GM19239 (cell line): Measurements from ENCODE around the gene ROBO2.

Experiments used
- DNase-seq: peaks from one replicate; pipeline ENCODE4 v3.0.0; 2011; ENCODE audit warnings: low spot score; ENCODE audit not compliant: insufficient read length
- FAIRE-seq: peaks from 2 replicates; lab custom pipeline; 2011; peaks lifted over from hg19 to GRCh38; lab: Jason Lieb, UNC

Gene ROBO2

DNA sequence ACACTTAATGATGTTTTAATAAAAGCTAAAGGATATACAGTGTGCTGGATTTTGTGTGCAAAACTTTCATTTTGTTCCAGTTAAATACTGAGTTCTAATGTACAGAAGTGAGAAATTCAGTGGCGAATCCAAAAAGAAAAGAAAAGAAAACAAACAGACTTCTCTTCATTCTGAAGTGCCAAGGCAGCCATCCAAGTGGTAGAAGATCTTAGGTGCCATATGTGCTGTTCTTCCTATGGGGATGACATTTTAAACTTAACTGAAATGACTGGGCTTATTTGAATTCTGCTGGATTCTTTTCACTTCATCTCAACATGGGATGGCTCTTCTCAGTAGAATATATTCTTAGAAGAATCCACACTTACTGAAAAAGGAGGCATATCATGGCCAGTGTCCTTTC, 416.5 kb downstream of the ROBO2 start:
- no peak for FAIRE-seq
- DNase-seq, result no peak

DNA sequence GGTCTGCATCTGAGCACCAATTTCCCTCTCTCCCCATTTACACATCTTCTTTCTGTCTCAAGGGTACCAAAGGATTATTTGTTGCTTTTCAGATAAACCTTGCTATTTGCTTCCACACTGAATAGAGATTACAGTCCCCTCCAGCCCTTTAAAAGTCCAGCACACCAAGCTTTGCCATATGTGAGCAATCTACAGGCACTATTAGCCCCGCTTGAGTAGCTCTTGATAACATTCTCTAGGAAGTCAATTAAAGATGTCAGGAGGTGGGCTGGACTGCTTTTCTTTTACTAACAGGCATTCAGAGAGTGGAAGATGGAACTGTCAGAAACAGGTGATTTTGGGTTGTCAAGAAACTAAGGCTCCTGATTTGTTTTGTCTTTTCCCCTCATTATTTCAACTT, 417.0 kb downstream of the ROBO2 start:
- no peak for DNase-seq
- no peak for FAIRE-seq

DNA sequence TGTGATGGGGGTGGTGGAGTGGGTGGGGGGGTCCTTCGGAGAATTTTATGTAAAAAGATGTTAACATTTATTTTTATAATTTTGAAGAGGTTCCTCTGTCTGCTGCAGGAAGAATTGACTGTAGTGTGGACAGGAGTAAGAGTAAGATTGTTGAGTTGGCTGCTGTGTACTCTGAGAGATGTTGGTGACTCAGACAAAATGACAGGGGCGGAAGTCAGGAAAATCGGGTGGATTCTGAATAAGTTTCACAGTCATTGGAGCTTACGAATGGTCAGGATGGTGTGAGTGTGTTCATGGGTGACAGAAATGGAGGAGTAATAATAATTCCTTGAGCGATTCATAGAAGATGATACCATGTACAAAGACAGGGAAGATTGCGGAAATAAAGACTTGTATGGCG, 420.0 kb downstream of the ROBO2 start:
- DNase-seq (no peak), FAIRE-seq (no peak)

DNA sequence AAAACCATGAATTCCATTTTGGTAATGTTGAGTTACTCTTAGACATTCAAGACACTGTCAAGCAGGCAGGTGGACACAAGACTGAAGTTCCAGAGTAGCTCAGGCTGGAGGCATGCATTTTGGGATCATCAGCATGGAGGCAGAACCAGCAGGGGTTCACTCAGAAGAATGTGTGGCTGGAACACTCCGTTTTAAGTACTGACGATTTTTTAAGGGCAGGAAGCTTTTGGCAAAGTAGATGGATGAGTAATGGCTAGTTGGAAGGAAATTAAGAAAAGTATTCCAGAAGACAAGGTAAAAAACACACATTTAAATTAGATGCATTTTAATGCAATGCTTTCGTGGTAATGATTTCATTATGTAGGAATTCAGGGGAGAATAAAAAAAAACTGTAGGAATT, 420.4 kb downstream of the ROBO2 start:
- DNase-seq, result no peak
- no peak for FAIRE-seq

DNA sequence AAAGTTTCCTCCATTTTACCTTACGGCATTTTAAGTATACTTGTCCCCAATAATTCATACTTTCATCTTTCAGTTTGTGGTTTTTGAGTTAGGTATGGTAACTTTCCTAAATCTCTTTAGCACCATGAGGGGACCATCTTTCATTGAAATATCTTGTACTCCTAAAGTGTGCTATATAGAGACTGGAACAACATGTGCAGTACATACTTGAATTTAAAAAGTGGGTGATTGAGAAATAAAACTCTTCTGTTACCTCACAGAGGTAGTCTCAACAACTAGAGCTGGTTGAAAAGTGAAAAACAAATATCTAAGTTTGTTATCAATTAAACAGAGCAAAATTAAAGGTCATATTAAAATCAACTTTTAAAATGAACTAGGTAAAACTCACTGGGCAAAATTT, 423.1 kb downstream of the ROBO2 start:
- FAIRE-seq, result no peak

DNA sequence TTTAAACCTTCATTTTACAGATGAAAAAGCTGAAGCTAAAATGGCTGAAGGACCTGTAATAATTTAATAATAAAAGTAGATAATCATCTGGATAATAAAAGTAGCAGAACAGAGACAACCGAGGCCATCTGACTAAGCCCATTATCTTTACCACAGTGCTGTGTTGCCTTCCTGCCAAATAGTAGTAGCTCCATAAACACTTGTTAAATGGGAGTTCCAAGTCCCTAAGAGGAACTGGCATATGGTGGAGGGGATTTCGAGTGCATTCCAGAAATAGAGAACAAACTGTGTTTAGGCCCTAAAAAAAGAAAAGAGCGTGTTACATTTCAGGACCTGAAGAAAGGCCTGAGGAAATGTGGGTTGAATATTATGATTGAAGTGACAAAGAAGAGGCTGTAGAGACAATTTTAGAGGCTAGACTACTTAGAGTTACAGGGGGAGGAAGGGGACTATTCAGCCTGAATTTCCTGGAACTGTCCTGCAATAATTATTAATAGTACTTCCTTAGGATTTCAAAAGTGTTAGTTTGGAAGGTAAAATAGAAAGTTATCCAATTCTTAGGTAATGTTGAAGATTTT, 424.3 kb downstream of the ROBO2 start:
- FAIRE-seq (no peak), DNase-seq (no peak)

More for the DNA sequence above, 423.1 kb downstream of the ROBO2 start:
- DNase-seq, result no peak

DNA sequence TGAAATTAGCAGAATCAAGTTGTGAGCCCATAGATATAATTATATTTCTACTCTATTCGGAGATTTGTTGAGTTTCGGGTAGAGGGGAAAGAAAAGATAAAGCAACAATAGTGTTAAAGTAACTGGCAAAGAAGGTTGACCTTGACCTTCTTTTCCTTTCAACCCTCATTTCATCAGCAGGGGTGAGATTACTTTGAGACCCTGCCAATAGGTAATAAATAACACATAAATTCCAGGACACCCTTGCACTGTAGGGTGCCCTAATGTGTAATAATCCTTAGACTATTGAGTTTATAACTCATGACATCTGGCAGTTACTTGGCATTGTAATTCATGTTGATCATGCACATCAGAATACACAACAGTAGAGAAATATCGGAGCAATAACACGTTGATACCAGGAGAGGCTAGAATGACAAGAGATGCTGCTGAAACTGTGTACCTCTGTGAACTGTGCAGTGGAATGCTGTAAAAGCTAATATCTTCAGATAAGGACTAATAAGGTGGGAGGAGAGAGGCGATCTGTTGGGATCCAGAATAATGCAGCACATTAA, 426.7 kb downstream of the ROBO2 start:
- DNase-seq (no peak), FAIRE-seq (no peak)

DNA sequence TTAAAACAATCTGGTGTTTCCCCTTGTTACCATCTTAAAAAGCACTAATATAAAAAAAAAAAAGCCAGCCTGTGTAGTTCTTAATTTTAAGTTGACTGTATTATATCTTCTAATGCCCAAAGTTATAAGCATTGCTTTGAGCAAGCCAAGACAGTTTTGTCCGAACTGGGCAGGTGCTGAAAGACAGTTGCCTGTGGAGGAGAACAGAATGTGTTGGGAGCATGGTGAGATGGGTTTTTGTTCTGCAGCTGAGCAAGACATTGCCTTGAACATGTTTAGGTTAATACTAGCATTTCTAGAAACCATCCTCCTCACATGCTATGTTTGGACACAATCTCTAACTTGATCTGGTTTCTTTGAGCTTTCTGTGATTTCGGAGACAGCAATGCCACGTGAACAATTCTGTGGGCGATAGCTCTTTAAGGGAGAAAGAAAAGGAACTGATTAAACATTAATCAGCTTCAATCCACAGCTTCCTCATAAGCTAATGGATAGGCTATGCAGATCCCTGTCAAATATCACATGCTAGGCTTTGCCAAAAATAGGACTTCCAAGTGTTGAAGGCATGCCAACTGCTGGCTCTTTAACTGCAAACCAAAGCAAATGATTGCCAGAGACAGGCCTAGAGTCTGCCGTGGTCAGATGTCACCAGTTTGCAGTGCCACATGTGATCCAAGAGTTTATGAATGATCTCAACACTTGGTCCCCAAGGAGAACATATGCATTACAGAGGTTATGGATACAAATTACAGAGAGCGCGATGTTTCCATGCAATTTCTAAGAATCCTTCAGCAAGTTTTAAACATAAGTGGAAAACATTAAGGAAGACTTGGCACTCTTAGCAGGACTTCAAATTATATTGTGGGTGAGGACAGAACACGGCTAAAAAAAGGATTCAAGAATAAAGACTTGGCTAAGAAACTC, 428.1 kb downstream of the ROBO2 start:
- DNase-seq (no peak), FAIRE-seq (no peak)

DNA sequence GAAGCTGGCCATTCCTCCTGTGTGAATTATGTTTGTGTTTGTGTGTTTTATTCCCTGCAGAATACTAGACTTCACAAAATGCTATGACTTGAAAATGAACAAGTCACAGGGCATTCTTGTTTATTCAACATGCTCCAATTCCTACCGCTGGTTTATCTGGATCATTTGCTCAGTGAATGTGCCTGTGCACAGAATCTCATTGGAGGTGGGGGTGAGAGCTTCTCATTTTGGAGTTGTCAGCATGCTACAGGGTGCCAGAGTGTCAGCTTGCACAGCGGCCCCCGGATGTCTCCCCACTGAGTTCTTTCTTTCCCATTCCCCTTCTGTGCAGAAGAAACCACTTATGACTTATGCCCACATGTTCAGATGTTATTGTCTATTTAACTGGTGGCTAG, 428.7 kb downstream of the ROBO2 start:
- DNase-seq (no peak), FAIRE-seq (no peak)

DNA sequence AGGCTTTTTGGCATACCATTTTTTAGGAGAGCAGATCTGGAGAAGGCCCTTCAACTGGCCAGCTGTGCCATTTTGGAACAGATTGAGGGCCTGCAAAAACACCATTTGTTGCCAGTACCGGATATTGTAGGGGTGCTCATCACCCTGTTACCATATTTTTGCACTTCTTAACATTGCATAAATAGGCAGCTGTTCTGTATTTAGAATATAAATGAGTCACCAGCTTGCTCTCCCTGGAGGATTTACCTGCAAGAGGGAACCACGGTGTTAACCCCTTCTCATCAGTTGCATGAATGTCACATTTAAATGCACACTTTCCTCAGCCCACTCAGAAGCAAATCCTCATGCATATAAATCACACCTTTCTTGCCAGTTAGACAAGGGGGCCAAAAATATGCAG, 435.6 kb downstream of the ROBO2 start:
- DNase-seq (no peak), FAIRE-seq (no peak)

DNA sequence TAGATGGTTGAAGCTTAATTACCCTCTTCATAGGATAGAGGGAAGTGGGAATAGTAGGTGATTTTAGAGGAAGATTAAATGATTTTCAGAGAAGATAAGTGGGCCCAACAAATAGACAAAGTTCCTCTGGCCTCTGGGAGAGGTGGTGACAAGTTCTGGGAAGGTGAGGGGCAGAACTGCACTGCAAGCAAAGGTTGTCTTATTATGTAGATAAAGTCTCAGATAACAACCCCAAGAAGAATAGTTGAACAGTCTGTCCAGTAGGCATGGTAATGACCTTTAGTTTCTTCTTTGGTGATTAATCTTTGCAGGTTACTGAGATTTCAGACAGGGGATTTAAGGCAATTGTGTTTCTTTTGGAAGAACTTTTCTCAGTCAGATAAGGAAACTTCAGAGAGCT, 439.1 kb downstream of the ROBO2 start:
- no peak for DNase-seq
- FAIRE-seq, result no peak

DNA sequence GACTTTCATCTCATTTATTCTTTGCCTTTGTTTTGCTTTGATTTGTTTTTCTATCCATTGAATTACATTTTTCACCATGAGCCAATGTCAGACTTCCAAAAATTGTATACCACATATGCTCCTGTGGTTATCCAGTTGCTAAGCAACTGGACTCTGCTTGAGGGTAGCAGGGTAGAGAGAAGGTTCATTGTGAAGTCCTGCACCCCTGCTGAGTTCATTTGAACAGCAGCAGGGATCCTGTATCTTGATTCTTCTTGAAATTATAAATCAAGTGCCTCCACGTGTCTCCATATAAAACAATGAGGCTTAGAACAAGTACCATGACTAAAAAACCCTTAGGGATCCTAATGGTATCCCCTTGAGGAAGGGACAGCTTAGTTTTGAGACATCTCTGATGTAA, 449.3 kb downstream of the ROBO2 start:
- FAIRE-seq (no peak), DNase-seq (no peak)

DNA sequence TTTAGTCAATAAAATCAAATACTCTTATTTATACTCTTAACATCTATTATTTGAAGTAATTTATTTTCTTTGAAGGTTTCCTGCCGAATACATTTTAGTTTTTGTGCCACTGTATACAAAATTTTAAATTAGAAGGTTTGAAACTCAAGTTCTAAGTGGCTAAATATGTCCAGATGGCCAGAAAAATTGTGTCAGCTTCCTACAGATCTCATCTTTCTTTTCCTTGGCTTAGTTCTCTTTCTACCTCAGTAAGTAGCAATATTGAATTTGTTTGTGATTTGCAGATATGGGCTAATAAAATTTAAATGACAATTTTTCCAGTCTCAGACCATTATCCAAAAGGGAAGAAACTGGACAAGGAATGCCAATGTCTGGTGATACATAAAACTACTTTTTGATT, 452.1 kb downstream of the ROBO2 start:
- DNase-seq, result no peak
- no peak for FAIRE-seq

DNA sequence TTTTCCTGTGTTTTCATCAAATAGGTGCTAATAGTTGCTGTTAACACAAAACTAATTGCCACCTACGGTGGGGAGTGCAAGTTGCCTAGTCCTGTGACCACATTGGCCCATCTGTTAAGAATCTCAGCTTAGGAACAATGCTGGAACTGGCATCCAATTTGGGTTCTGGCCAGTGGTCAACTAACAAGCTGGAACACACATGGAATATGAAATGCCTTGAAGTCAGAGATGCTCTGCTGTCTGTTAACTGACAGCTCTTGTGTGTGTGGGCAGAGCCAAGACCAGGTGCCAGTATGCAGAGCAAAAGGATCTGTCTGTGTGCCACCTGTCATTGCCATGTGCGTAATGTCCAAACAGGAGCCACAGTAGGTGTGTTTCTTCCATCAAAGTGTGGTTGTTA, 460.8 kb downstream of the ROBO2 start:
- FAIRE-seq (no peak), DNase-seq (no peak)

DNA sequence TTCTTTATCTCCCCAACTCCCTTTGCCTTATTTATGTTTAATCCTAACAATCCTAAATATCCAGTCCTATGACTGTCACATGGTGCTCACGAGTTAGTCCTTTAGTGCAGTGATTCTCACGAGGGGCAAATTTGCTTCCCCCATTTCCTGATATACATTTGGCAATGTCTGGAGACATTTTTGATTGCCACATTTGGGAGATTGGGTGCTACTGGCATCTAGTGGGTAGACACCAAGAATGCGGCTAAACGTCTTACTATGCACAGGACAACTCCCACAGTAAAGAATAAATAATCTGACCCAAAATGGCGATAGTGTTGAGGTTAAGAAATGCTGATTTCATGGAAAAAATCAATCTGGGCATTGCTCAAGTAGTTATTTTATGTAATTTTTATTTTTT, 466.5 kb downstream of the ROBO2 start:
- FAIRE-seq (no peak), DNase-seq (no peak)

DNA sequence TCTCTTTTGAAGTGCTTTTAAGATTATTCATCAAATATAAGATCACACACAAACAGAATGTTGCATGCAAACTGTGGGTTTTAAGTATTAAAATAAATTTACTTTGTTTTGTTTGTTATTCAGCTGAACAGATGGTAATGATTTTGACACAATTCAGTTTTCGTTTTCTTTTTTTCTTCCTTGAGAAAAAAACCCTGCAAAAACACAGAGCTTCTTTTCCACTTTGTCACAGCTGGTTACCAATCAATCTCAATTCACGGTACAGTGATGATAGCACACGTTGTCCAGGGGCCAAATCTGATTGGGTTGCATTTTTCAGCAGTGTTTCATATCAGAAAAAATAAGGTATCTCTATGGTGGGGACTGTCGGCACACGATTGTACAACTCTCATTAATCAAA, 473.6 kb downstream of the ROBO2 start:
- DNase-seq, result no peak
- FAIRE-seq, result no peak

DNA sequence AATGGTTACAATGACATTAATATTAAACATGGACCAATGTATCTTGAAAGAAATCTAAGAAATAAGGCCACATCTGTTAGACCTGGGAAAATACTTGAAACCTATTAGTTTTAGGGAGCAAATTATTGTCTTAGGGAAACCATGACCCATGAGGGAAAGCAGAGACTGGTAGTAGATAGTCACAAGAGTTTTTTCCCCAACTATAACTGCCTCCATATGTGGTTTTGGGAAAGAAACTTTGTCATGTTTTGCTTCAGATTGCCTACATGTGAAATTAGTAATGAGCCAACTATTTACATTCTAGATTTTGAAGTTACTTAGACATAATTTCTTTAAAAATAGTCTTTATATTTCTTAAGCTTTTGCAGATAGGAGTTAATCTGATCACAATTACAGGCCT, 474.9 kb downstream of the ROBO2 start:
- no peak for FAIRE-seq

DNA sequence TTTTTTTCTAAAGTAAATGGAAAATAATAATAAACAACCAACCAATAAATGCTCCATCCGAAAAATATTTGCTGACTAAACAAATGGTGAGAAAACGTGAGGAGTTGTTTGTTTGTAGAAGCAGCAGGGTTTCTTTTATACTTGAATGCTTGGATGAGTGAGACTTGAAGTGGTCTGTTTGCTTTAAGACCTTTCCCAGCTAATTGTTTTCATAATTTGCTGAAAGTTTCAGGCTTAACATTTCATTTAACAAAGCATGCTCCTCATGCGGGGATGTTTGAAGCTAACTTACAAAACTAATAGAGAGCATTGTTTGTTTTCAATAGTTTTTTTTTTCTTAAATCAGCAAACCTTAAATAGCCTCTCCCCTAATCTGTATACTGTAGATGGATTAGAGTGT, 484.6 kb downstream of the ROBO2 start:
- DNase-seq, result no peak
- no peak for FAIRE-seq

More for the DNA sequence above, 474.9 kb downstream of the ROBO2 start:
- no peak for DNase-seq

DNA sequence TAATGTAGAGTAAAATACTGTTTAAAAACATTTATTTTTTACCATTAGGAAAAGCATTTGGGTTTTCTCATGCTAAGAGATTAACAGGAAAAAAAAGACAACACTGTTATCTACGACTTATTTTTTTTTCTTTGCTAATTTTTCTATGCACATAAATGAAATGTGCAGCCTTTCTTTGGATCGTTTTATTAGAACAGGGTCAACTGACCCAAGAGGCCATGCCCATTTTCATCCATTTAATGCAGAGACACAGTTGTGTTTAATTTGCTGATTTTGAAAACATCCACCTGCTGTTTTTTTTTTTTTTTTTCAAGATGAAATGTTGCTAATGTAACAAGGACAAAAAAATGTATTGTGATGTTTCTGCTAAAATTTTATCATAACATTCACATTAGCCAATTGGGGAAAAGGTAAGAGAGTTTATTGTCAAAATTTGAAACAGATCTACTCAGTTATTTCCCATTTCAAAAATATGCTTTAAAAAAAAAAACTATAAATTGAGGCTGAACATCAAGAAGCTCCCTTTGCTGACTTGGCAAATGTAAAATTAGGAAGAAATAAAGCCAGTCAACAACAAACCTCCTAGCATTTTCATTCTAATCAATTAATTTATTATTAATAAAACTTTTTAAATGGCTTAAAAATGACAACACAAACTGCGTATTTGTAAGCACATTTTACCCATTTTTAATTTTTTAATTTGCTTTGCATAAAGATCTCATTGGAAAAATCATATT, 485.2 kb downstream of the ROBO2 start:
- no peak for FAIRE-seq
- DNase-seq, result no peak

DNA sequence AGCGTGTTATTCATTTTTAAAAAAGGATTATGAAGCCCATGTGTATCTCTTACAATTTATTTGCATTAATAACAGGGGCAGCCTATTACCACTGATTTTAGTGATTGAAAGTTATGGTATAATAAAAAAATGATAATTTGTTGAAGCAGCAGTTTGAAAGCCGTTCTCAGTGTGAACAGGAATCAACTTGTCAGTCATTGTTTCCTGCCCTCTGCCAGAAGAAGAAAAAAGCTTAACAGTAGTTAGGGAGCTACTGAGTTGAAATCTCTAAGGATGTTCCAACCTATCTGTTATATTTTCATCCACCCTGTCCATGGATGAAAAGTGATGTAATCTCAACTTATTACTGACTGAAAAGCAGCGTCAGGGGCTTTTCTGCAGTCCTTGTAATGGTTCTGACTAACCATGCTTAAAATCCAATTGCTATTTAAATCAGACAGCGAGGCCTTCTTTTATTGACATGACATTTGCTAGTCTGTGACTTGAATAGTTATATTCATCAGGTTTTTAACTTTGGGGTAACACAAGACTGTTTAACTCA, 486.7 kb downstream of the ROBO2 start:
- no peak for FAIRE-seq
- DNase-seq, result no peak

DNA sequence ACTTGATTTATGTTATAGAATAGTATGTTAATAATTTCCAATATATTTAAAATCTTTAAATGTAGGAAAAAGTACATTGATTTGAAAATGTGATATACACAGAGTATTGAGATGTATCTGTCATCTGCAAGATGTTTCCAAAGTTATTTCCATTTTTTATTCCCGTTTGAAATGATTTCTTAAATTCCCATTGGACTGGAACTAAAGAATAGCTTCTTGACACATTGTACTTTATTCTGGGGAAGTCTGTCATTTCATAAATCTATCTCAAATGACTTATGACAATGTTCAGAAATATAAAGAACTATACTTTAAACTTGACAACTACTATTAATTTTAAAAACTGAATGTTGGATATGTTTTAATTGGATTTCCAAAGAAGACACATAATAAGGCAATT, 489.6 kb downstream of the ROBO2 start:
- FAIRE-seq (no peak), DNase-seq (no peak)
